Keratinocyte (primary cell): ENCODE results near the gene GSKIP. TPM values are rescaled to one million over a fixed set of nuclear protein-coding genes. Genes with fewer than 3 reads are reported as not detected.

Source experiments
- DNase-seq: peaks from one replicate; pipeline ENCODE4 v3.0.0-alpha.2; 2011; ENCODE audit warnings: low read depth, missing footprints, low spot score
- FAIRE-seq: peaks from 2 replicates; lab custom pipeline; 2011; peaks lifted over from hg19 to GRCh38; lab: Jason Lieb, UNC
- H2AFZ ChIP-seq: 2 replicates; pipeline ENCODE4 v1.6.0; 2012; ENCODE audit warnings: low read length, control low read depth, inconsistent platforms; ENCODE audit not compliant: control insufficient read depth
- H3K27ac ChIP-seq: 2 replicates; pipeline ENCODE4 v1.5.1; 2011; ENCODE audit warnings: low read length; ENCODE audit not compliant: control insufficient read depth, insufficient read depth
- H3K27me3 ChIP-seq: 3 replicates; pipeline ENCODE4 v1.6.0; 2011; ENCODE audit warnings: low read length; ENCODE audit not compliant: control insufficient read depth, insufficient read depth; ENCODE audit errors: extremely low read depth
- H3K36me3 ChIP-seq, 2 experiments: 2 replicates in 1 of 2; 3 replicates in 1 of 2; pipeline ENCODE4 v1.5.1; 2011; ENCODE audit warnings: low read length in 2 of 2, mild to moderate bottlenecking in 1 of 2; ENCODE audit not compliant: control insufficient read depth in 2 of 2, insufficient read depth in 2 of 2; ENCODE audit errors: extremely low read depth in 1 of 2
- H3K4me1 ChIP-seq: 3 replicates; pipeline ENCODE4 v1.5.1; 2011; ENCODE audit warnings: low read length; ENCODE audit not compliant: control insufficient read depth, insufficient read depth; ENCODE audit errors: extremely low read depth
- H3K4me2 ChIP-seq: 3 replicates; pipeline ENCODE4 v1.6.0; 2011; ENCODE audit warnings: low read depth, low read length; ENCODE audit not compliant: control insufficient read depth, insufficient read depth; ENCODE audit errors: extremely low read depth
- H3K4me3 ChIP-seq, 3 experiments: fragments of 200-600 bp in 1 of 3; sonication (generic) in 1 of 3; 2 replicates in 2 of 3; 3 replicates in 1 of 3; pipeline ENCODE4 v1.5.1; 2011 to 2016; ENCODE audit warnings: low read length in 3 of 3, mild to moderate bottlenecking in 3 of 3, control low read depth in 2 of 3, inconsistent platforms in 1 of 3, low read depth in 1 of 3, mixed read lengths in 1 of 3, mixed run types in 1 of 3, moderate library complexity in 1 of 3; ENCODE audit not compliant: control insufficient read depth in 2 of 3, insufficient read depth in 2 of 3; ENCODE audit errors: extremely low read depth in 1 of 3
- H3K79me2 ChIP-seq: 2 replicates; pipeline ENCODE4 v1.6.0; 2012; ENCODE audit warnings: low read length; ENCODE audit not compliant: control insufficient read depth, insufficient read depth
- H3K9ac ChIP-seq: 3 replicates; pipeline ENCODE4 v1.6.0; 2011; ENCODE audit warnings: low read length; ENCODE audit not compliant: control insufficient read depth, insufficient read depth; ENCODE audit errors: extremely low read depth
- H3K9me1 ChIP-seq: 3 replicates; pipeline ENCODE4 v1.6.0; 2011; ENCODE audit warnings: low read length; ENCODE audit not compliant: control insufficient read depth, insufficient read depth; ENCODE audit errors: extremely low read depth
- H3K9me3 ChIP-seq: 2 replicates; pipeline ENCODE4 v1.5.1; 2012; ENCODE audit warnings: low read depth, low read length; ENCODE audit not compliant: control insufficient read depth
- H4K20me1 ChIP-seq: 3 replicates; pipeline ENCODE4 v1.6.0; 2011; ENCODE audit warnings: low read length; ENCODE audit not compliant: control insufficient read depth, insufficient read depth; ENCODE audit errors: extremely low read depth
- EZH2 ChIP-seq: IDR thresholded peaks from one replicate; pipeline ENCODE4 v1.6.1; 2012; ENCODE audit warnings: inconsistent platforms, mild to moderate bottlenecking, low read length, moderate library complexity
- dilution Hi-C: fragments of 300-500 bp; cut with MboI; formaldehyde crosslinking; loops from one replicate; pipeline ENCODE4 v1.7.0; 2020; ENCODE audit warnings: low sequenced_read_pairs; ENCODE audit not compliant: extremely low pct_ligation_motif_present
- polyA plus RNA-seq, 5 experiments: library from polyadenylated mRNA; depleted of rRNA in 3 of 5; stranded (reverse) in 3 of 5; stranded (forward) in 1 of 5; unstranded in 1 of 5; fragments of >200 nt; gene quantifications; 1 replicate in 1 of 5; 2 replicates in 3 of 5; 3 replicates in 1 of 5; pipeline versions ENCODE4 v1.2.1 to v1.2.3, GENCODE V29; 2011 to 2012; ENCODE audit warnings: missing spikeins in 2 of 5, low read depth in 1 of 5, low replicate concordance in 1 of 5
- TF ChIP-seq, protein P1 (sequence below), 3 experiments: IDR thresholded peaks in 1 of 3; conservative IDR thresholded peaks in 1 of 3; optimal IDR thresholded peaks in 1 of 3; 2 replicates in 2 of 3; 3 replicates in 1 of 3; pipeline versions ENCODE3 to v1.5.1; 2011; ENCODE audit warnings: low read length in 3 of 3, mild to moderate bottlenecking in 3 of 3, moderate library complexity in 2 of 3, control low read depth in 1 of 3, inconsistent platforms in 1 of 3; ENCODE audit not compliant: insufficient read depth in 2 of 3; ENCODE audit errors: extremely low read depth in 1 of 3

GSKIP gene
- polyA plus RNA-seq, 1 donor (not counting 4 experiments of a cell fraction or from before 2014, with no cell fraction given), result 51.1 TPM

DNA sequence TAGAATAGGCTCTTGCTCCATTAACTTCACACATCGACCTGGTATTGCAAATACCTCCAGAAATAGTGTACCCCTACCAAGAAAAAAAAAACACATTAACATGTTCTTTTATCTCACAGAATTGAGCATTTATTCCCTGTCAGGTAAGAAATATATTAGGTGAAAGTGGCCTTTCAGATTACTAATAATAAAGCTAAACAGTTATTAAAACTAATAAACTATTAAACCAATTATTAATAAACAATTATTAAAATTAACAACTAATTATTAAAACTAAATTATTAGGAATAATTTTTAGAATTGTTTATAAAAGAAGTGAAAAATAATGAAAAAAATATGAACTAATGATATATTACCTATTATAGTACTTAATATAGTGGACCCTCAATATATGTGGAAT lies 21.4 kb downstream of the GSKIP start:
- Histone ChIP-seq H4K20me1 (no peaks in the 10 kb centered on the region), H3K9me3 (no peaks in the 10 kb centered on the region), H3K4me1 (no peaks in the 10 kb centered on the region), H3K9me1 (no peaks in the 10 kb centered on the region), H3K4me3 (no peak overlapping the region), H3K9ac (no peak overlapping the region), H2AFZ (no peak overlapping the region), H3K36me3 (peaks cover 0 to 11% of the 10 kb centered on the region in 2 experiments), H3K27me3 (no peaks in the 10 kb centered on the region), H3K79me2 (no peaks in the 10 kb centered on the region), H3K4me2 (no peak overlapping the region), H3K27ac (no peak overlapping the region)
- DNase-seq (no peak), FAIRE-seq (no peak)
- TF ChIP-seq EZH2, result no peak
- TF ChIP-seq, protein P1, sequence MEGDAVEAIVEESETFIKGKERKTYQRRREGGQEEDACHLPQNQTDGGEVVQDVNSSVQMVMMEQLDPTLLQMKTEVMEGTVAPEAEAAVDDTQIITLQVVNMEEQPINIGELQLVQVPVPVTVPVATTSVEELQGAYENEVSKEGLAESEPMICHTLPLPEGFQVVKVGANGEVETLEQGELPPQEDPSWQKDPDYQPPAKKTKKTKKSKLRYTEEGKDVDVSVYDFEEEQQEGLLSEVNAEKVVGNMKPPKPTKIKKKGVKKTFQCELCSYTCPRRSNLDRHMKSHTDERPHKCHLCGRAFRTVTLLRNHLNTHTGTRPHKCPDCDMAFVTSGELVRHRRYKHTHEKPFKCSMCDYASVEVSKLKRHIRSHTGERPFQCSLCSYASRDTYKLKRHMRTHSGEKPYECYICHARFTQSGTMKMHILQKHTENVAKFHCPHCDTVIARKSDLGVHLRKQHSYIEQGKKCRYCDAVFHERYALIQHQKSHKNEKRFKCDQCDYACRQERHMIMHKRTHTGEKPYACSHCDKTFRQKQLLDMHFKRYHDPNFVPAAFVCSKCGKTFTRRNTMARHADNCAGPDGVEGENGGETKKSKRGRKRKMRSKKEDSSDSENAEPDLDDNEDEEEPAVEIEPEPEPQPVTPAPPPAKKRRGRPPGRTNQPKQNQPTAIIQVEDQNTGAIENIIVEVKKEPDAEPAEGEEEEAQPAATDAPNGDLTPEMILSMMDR (optimal IDR thresholded peaks at IDR 0.05 in 1 of 3, IDR thresholded peaks at IDR 0.05 in 1 of 3, conservative IDR thresholded peaks at IDR 0.05 in 1 of 3; ENCODE audit: extremely low read depth in 1 of 3, insufficient read depth in 2 of 3, low read length in 3 of 3), result no peak
- dilution Hi-C loops, result no loop called here

- dilution Hi-C loops, result no loop called here
- FAIRE-seq (no peak), DNase-seq (no peak)
- Histone ChIP-seq H3K4me3 (no peak overlapping the region), H3K4me2 (no peak overlapping the region), H3K79me2 (no peaks in the 10 kb centered on the region), H3K27ac (no peak overlapping the region), H3K36me3 (peaks cover 0 to 11% of the 10 kb centered on the region in 2 experiments), H4K20me1 (no peaks in the 10 kb centered on the region), H2AFZ (no peak overlapping the region), H3K9me1 (no peaks in the 10 kb centered on the region), H3K27me3 (no peaks in the 10 kb centered on the region), H3K4me1 (no peaks in the 10 kb centered on the region), H3K9me3 (no peaks in the 10 kb centered on the region), H3K9ac (no peak overlapping the region)
- TF ChIP-seq, protein P1 (optimal IDR thresholded peaks at IDR 0.05 in 1 of 3, IDR thresholded peaks at IDR 0.05 in 1 of 3, conservative IDR thresholded peaks at IDR 0.05 in 1 of 3; ENCODE audit: extremely low read depth in 1 of 3, insufficient read depth in 2 of 3, low read length in 3 of 3), result no peak
- no peak for TF ChIP-seq EZH2
These were observed 22.1 kb downstream of the GSKIP start for GRCh38 chr14:96385385-96385784.
